H1 (cell line): ENCODE data around the gene KIF5C.

Source experiments
- JUND ChIP-seq: IDR thresholded peaks from 2 replicates; pipeline ENCODE4 v1.6.1; 2011; ENCODE audit warnings: mild to moderate bottlenecking, improper control_type of control experiment, low read length
- SP1 ChIP-seq: IDR thresholded peaks from 2 replicates; pipeline ENCODE4 v1.6.1; 2011; ENCODE audit warnings: low read depth, low read length

DNA sequence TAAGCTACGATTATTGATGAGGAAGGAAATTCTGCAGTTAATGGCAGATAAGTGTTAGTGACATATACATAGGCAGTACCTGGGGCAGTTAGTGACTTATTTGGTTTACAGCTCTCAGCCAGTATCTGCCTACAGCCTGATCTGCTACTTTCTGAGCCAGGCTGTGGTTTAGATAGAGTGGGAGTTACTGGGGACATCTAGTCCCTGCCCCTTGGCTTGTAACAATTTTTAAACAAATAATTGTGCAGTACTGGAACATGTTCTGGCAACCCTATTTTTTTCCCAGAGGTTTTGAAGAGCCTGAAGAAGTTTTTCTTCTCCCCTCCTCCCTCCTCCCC is 2.3 kb downstream of the KIF5C start:
- TF ChIP-seq JUND (no peak), SP1 (no peak)
